Measurements from ENCODE around the gene GSS. TPM values are rescaled to one million over a fixed set of nuclear protein-coding genes. Genes with fewer than 3 reads are reported as not detected.

The GSS gene
- total and polyA plus RNA-seq, 3 donors from 2014 or later: 52.8 to 87.9 (median 79.3) TPM

DNA sequence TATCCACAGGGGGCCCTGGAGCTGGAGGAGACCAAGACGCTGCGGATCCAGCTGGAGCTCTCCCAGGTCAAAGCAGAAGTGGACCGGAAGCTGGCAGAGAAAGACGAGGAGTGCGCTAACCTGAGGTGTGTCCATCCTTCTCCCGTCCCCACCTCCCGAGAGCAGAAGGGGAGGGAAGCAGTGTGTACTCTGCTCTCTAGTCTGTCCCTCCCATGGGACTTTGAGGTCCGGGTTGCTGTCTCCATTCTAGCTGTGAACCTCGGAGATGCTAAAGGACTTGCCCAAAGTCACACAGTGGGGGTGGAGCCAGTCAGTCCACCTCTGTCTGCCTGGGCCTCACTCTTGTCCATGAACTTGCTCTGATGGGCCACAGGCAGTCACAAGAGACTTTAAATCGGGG, 44.2 kb upstream of the GSS start:
- H3K4me1 ChIP-seq: no peaks in the 10 kb centered on the region
- H3K9me3 ChIP-seq: no peaks in the 10 kb centered on the region
- no peak overlapping the region for H3K4me3 ChIP-seq
- WGBS, 2 donors: 62 to 64% methylated on average over 9 to 10 of the region's 10 CpGs
- H3K36me3 ChIP-seq (ENCODE audit: low read depth, missing control alignments): no peaks in the 10 kb centered on the region
- TF ChIP-seq CTCF (IDR thresholded peaks at IDR 0.05) (no peak), POLR2A (IDR thresholded peaks at IDR 0.05) (no peak)
- H3K27ac ChIP-seq: no peak overlapping the region
- no peak for DNase-seq
- H3K27me3 ChIP-seq: no peaks in the 10 kb centered on the region
- intact Hi-C loops (cut with DNase I; ENCODE audit: low total_unique reads): no loop called here

- no peak for TF ChIP-seq CTCF (IDR thresholded peaks at IDR 0.05)
- no peak for TF ChIP-seq POLR2A (IDR thresholded peaks at IDR 0.05)
- Histone ChIP-seq H3K4me1 (no peaks in the 10 kb centered on the region), H3K4me3 (no peak overlapping the region), H3K36me3 (ENCODE audit: low read depth, missing control alignments) (no peaks in the 10 kb centered on the region), H3K27ac (no peak overlapping the region), H3K27me3 (no peaks in the 10 kb centered on the region), H3K9me3 (no peaks in the 10 kb centered on the region)
- DNase-seq: no peak
- intact Hi-C loops (cut with DNase I; ENCODE audit: low total_unique reads): no loop called here
- 90 to 94% methylated on average over 7 to 25 of the region's 25 CpGs for WGBS, 2 donors
Observed at GRCh38 chr20:34999021-34999451, 43.4 kb upstream of the GSS start.

- Histone ChIP-seq H3K9me3 (no peaks in the 10 kb centered on the region), H3K27ac (no peak overlapping the region), H3K4me3 (no peak overlapping the region), H3K27me3 (no peaks in the 10 kb centered on the region), H3K4me1 (no peaks in the 10 kb centered on the region), H3K36me3 (ENCODE audit: low read depth, missing control alignments) (no peaks in the 10 kb centered on the region)
- peak; percentile 49 for DNase-seq
- 89% methylated on average over 28 of the region's 28 CpGs; no CpG with 5 or more reads in 1 of the 2 donors for WGBS, 2 donors
- TF ChIP-seq CTCF (IDR thresholded peaks at IDR 0.05) (no peak), POLR2A (IDR thresholded peaks at IDR 0.05) (no peak)
- intact Hi-C loops (cut with DNase I; ENCODE audit: low total_unique reads): no loop called here
Observed at GRCh38 chr20:34998331-34998950, 42.8 kb upstream of the GSS start.

GRCh38 chr20:34997774-34998173, 42.2 kb upstream of the GSS start:
- 89 to 91% methylated on average over 2 of the region's 2 CpGs for WGBS, 2 donors
- Histone ChIP-seq H3K9me3 (no peaks in the 10 kb centered on the region), H3K4me1 (no peaks in the 10 kb centered on the region), H3K36me3 (ENCODE audit: low read depth, missing control alignments) (no peaks in the 10 kb centered on the region), H3K27ac (no peak overlapping the region), H3K27me3 (no peaks in the 10 kb centered on the region), H3K4me3 (no peak overlapping the region)
- TF ChIP-seq CTCF (IDR thresholded peaks at IDR 0.05) (no peak), POLR2A (IDR thresholded peaks at IDR 0.05) (no peak)
- no peak for DNase-seq
- intact Hi-C loops (cut with DNase I; ENCODE audit: low total_unique reads): no loop called here

DNA sequence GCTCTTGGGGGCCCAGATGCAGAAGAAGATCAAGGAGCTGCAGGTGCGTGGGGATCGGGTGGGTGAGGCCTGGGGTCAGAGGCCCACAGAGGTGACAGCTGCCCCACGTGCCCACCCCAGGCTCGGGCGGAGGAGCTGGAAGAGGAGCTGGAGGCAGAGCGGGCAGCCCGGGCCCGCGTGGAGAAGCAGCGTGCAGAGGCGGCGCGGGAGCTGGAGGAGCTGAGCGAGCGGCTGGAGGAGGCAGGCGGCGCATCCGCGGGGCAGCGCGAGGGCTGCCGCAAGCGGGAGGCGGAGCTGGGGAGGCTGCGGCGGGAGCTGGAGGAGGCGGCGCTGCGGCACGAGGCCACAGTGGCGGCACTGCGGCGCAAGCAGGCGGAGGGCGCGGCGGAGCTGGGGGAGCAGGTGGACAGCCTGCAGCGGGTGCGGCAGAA, 41.5 kb upstream of the GSS start:
- peak; percentile 64 for DNase-seq
- Histone ChIP-seq H3K9me3 (no peaks in the 10 kb centered on the region), H3K36me3 (ENCODE audit: low read depth, missing control alignments) (no peaks in the 10 kb centered on the region), H3K27me3 (no peaks in the 10 kb centered on the region), H3K4me1 (no peaks in the 10 kb centered on the region), H3K27ac (no peak overlapping the region), H3K4me3 (no peak overlapping the region)
- WGBS, 2 donors: 29 to 58% methylated on average over 21 to 30 of the region's 39 CpGs
- no peak for TF ChIP-seq CTCF (IDR thresholded peaks at IDR 0.05)
- TF ChIP-seq POLR2A (IDR thresholded peaks at IDR 0.05): no peak
- intact Hi-C loops (cut with DNase I; ENCODE audit: low total_unique reads): no loop called here

All from testis (tissue), 3 donors.